ENCODE results near the gene NCK2.
"Not testable (repeated sequence)": the region's sequence is repeated elsewhere in the genome, so short reads cannot be mapped to it uniquely, and the experiment has no call there.

The NCK2 gene

GRCh38 chr2:105756435-105756834 is 11.7 kb downstream of the NCK2 start:
- DNase-seq (ENCODE audit: low read depth in 3 of 3): no peak

GRCh38 chr2:105756865-105757264 is 12.2 kb downstream of the NCK2 start:
- not testable (repeated sequence) for DNase-seq (ENCODE audit: low read depth in 3 of 3)

- no peak for DNase-seq (ENCODE audit: low read depth in 3 of 3)
Observed at GRCh38 chr2:105757433-105757832, 12.7 kb downstream of the NCK2 start.

GRCh38 chr2:105760191-105760590 is 15.5 kb downstream of the NCK2 start:
- no peak for DNase-seq (ENCODE audit: low read depth in 3 of 3)

GRCh38 chr2:105760639-105761337 is 16.1 kb downstream of the NCK2 start:
- no peak for DNase-seq (ENCODE audit: low read depth in 3 of 3)

- DNase-seq (ENCODE audit: low read depth in 3 of 3): no peak
Observed at GRCh38 chr2:105761931-105762515, 17.3 kb downstream of the NCK2 start.

- no peak for DNase-seq (ENCODE audit: low read depth in 3 of 3)
Observed at GRCh38 chr2:105763076-105763475, 18.4 kb downstream of the NCK2 start.

- no peak for DNase-seq (ENCODE audit: low read depth in 3 of 3)
Observed at GRCh38 chr2:105764059-105764458, 19.3 kb downstream of the NCK2 start.

GRCh38 chr2:105765415-105766299 is 20.9 kb downstream of the NCK2 start:
- no peak for DNase-seq (ENCODE audit: low read depth in 3 of 3)

- DNase-seq (ENCODE audit: low read depth in 3 of 3): no peak
Observed at GRCh38 chr2:105766300-105766866, 21.7 kb downstream of the NCK2 start.

GRCh38 chr2:105768176-105768575 is 23.5 kb downstream of the NCK2 start:
- no peak for DNase-seq (ENCODE audit: low read depth in 3 of 3)

GRCh38 chr2:105768961-105769452 is 24.3 kb downstream of the NCK2 start:
- DNase-seq (ENCODE audit: low read depth in 3 of 3): no peak

- no peak for DNase-seq (ENCODE audit: low read depth in 3 of 3)
Observed at GRCh38 chr2:105769504-105769903, 24.8 kb downstream of the NCK2 start.

GRCh38 chr2:105770149-105770548 is 25.4 kb downstream of the NCK2 start:
- no peak for DNase-seq (ENCODE audit: low read depth in 3 of 3)

GRCh38 chr2:105771291-105771690 is 26.6 kb downstream of the NCK2 start:
- not testable (repeated sequence) for DNase-seq (ENCODE audit: low read depth in 3 of 3)

- DNase-seq (ENCODE audit: low read depth in 3 of 3): no peak
Observed at GRCh38 chr2:105771836-105772235, 27.1 kb downstream of the NCK2 start.

GRCh38 chr2:105772362-105772761 is 27.6 kb downstream of the NCK2 start:
- no peak for DNase-seq (ENCODE audit: low read depth in 3 of 3)

GRCh38 chr2:105773568-105773967 is 28.9 kb downstream of the NCK2 start:
- no peak for DNase-seq (ENCODE audit: low read depth in 3 of 3)

GRCh38 chr2:105774781-105775337 is 30.1 kb downstream of the NCK2 start:
- DNase-seq (ENCODE audit: low read depth in 3 of 3): no peak

- no peak for DNase-seq (ENCODE audit: low read depth in 3 of 3)
Observed at GRCh38 chr2:105775809-105776559, 31.3 kb downstream of the NCK2 start.

GRCh38 chr2:105776560-105776928 is 31.8 kb downstream of the NCK2 start:
- no peak for DNase-seq (ENCODE audit: low read depth in 3 of 3)

Measured in stimulated activated CD4-positive, alpha-beta T cell treated with anti-CD3 and anti-CD28 coated beads, TNF-alpha, amount 100 ng/mL, for 4 hours (primary cell).